Cardiac ventricle fibroblast (primary cell): ENCODE results near the gene SCYGR3. TPM values are rescaled to one million over a fixed set of nuclear protein-coding genes. Genes with fewer than 3 reads are reported as not detected.

Experiments used
- total RNA-seq: library from RNA; depleted of rRNA; stranded (reverse); fragments of >200 nt; gene quantifications from 2 replicates; pipeline ENCODE4 v1.2.3, GENCODE V29; 2015

The SCYGR3 gene, protein sequence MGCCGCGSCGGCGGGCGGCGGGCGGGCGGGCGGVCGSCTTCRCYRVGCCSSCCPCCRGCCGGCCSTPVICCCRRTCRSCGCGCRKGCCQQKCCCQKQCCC
- not detected in 2 replicates for total RNA-seq

DNA sequence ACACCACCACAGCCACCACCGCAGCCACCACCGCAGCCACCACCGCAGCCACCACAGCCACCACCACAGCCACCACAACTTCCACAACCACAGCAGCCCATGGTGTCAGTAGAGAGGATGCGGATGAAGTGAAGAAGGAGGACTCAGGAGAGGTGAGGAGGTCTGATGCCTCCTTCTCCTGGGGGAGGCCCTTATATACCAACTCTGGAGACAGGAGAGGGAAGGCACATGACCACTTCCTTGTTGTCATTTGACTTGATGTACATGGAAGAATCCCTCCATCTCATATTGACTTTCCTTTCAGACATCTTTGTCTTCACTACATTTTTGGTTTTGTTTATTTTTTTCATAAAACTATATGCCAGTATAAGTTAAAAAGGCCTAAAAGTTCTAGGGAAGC is at the start of gene SCYGR3:
Gene SCYGR3 (minus strand): TSS at position 101 of the 400 bp plus-strand sequence. CDS start 0 bp downstream, at position 101.

DNA sequence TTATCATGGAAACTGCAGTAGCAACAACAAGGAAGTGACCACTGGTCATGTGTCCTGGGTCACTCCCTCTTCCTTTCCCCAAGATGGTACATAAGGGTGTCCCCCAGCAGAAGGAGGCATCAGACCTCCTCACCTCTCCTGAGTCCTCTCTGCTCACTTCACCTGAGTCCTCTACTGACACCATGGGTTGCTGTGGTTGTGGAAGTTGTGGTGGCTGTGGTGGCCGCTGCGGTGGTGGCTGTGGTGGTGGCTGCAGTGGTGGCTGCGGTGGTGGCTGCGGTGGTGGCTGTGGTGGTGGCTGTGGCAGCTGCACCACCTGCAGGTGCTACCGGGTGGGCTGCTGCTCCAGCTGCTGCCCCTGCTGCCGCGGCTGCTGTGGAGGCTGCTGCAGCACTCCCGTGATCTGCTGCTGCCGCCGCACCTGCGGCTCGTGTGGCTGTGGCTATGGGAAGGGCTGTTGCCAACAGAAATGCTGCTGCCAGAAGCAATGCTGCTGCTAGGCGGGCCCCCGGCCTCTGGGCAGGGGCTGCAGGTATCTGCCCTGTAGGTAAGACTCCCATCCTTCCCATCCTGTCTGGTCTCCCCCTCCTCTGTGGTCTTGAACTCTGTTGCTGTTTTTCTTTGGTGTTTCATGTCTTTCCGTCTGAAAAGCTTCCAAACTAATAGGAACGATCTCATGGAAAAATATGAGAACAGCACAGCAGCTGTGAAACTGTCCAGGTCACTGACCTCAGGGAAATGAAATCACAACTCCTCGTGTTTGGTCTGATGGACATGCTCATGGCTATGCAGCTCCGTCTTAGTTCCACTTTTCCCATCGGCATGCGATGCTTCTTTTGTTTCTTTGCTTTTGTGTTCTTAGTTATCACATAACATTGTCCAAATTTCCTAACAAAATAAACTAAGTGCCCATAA is 2.9 kb upstream of the SCYGR3 start, which contains the start of gene SCYGR4:
Gene SCYGR4 (plus strand): TSS at position 183 of the 915 bp plus-strand sequence. CDS start 0 bp downstream, at position 183.

DNA sequence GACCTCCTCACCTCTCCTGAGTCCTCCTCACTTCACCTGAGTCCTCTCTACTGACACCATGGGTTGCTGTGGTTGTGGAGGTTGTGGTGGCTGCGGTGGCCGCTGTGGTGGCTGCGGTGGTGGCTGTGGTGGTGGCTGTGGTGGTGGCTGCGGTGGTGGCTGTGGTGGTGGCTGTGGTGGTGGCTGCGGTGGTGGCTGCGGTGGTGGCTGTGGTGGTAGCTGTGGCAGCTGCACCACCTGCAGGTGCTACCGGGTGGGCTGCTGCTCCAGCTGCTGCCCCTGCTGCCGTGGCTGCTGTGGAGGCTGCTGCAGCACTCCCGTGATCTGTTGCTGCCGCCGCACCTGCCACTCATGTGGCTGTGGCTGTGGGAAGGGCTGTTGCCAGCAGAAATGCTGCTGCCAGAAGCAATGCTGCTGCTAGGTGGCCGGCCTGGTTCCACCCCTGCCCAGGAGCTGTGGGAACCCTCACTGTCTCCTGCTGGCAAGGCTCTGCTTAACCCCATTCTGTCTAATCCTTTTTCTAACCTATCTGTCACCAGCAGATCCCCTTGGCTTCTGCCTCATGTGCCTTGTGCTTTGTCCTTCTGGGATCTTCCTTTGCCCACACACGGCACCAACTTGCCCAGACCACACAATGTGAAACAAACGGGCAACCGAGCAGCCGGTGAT is 15.7 kb downstream of the SCYGR3 start, which contains the start of gene SCYGR2:
Gene SCYGR2 (plus strand): TSS at position 59 of the 669 bp plus-strand sequence. CDS start 0 bp downstream, at position 59.

Other genes starting within 250 kb of the SCYGR3 start
- not detected in 2 replicates for gene TM4SF20, start 235.5 kb downstream of the SCYGR3 start, total RNA-seq
- gene SCYGR1, start 226.9 kb downstream of the SCYGR3 start, total RNA-seq = not detected in 2 replicates
- 39.7 and 57.8 TPM in 2 replicates for gene AGFG1, start 142.7 kb downstream of the SCYGR3 start, total RNA-seq
- not detected in 2 replicates for gene SCYGR2, start 15.9 kb downstream of the SCYGR3 start, total RNA-seq
- not detected in 2 replicates for gene SCYGR4, start 2.7 kb upstream of the SCYGR3 start, total RNA-seq
- not detected in 2 replicates for gene SCYGR5, start 52.0 kb upstream of the SCYGR3 start, total RNA-seq
- gene SLC19A3, start 103.2 kb upstream of the SCYGR3 start, total RNA-seq = 5.2 and 9.9 TPM in 2 replicates
- not detected in 2 replicates for gene SCYGR6, start 109.9 kb upstream of the SCYGR3 start, total RNA-seq
- not detected in 2 replicates for gene SCYGR7, start 113.5 kb upstream of the SCYGR3 start, total RNA-seq
- not detected in 2 replicates for gene SCYGR8, start 131.1 kb upstream of the SCYGR3 start, total RNA-seq
- 0.31 and 1.3 TPM in 2 replicates for gene CCL20, start 199.0 kb upstream of the SCYGR3 start, total RNA-seq